SK-N-SH treated with all-trans-retinoic acid at 6 μM for 48 hours (cell line): Measurements from ENCODE around the gene CILP2.

Experiments
- ATAC-seq: fragments of 200-7000 bp; cut with Tn5 transposase; 3 replicates; pipeline ENCODE4 v1.9.1; 2020; ENCODE audit warnings: mild to moderate bottlenecking, moderate library complexity
- ARNTL ChIP-seq: fragments of 450-650 bp; formaldehyde crosslinking; IDR thresholded peaks from 2 replicates; pipeline ENCODE4 v1.5.0; 2020; ENCODE audit warnings: low read depth, mild to moderate bottlenecking, moderate library complexity, borderline replicate concordance
- BACH2 ChIP-seq: fragments of 250-450 bp; sonication (Bioruptor Pico); IDR thresholded peaks from 2 replicates; pipeline ENCODE4 v1.9.0; 2021; ENCODE audit warnings: mild to moderate bottlenecking, borderline replicate concordance
- CSRNP3 ChIP-seq: fragments of 250-450 bp; sonication (Bioruptor Pico); IDR thresholded peaks from 2 replicates; pipeline ENCODE4 v1.5.1; 2021; ENCODE audit warnings: mild to moderate bottlenecking, moderate library complexity
- ESRRG ChIP-seq: fragments of 250-450 bp; sonication (Bioruptor Pico); IDR thresholded peaks from 2 replicates; pipeline ENCODE4 v1.6.1; 2021; ENCODE audit warnings: mild to moderate bottlenecking
- GLIS3 ChIP-seq: fragments of 250-450 bp; sonication (Bioruptor Pico); IDR thresholded peaks from 2 replicates; pipeline ENCODE4 v1.5.0; 2020; ENCODE audit warnings: mild to moderate bottlenecking, moderate library complexity
- ISL1 ChIP-seq: fragments of 250-450 bp; sonication (Bioruptor Pico); IDR thresholded peaks from 2 replicates; pipeline ENCODE4 v2.1.2; 2022; ENCODE audit warnings: mild to moderate bottlenecking, moderate library complexity
- OSR1 ChIP-seq: fragments of 250-450 bp; sonication (Bioruptor Pico); IDR thresholded peaks from 2 replicates; pipeline ENCODE4 v1.8.0; 2022; ENCODE audit warnings: moderate library complexity, mild to moderate bottlenecking, inconsistent platforms
- PPARA ChIP-seq: fragments of 250-450 bp; sonication (Bioruptor Pico); IDR thresholded peaks from 2 replicates; pipeline ENCODE4 v1.5.0; 2020; ENCODE audit warnings: mild to moderate bottlenecking, borderline replicate concordance
- RARB ChIP-seq: fragments of 250-450 bp; sonication (Bioruptor Pico); IDR thresholded peaks from 2 replicates; pipeline ENCODE4 v1.8.0; 2021; ENCODE audit warnings: mild to moderate bottlenecking, moderate library complexity
- SNAI2 ChIP-seq: fragments of 250-450 bp; sonication (Bioruptor Pico); IDR thresholded peaks from 2 replicates; pipeline ENCODE4 v1.5.0; 2020; ENCODE audit warnings: mild to moderate bottlenecking, moderate library complexity
- TCF4 ChIP-seq: fragments of 250-450 bp; sonication (Bioruptor Pico); IDR thresholded peaks from 2 replicates; pipeline ENCODE4 v1.8.0; 2021; ENCODE audit warnings: mild to moderate bottlenecking, moderate library complexity, borderline replicate concordance
- TOX ChIP-seq: fragments of 250-450 bp; sonication (Bioruptor Pico); IDR thresholded peaks from 2 replicates; pipeline ENCODE4 v1.8.0; 2021; ENCODE audit warnings: mild to moderate bottlenecking, moderate library complexity, borderline replicate concordance
- ZC3H10 ChIP-seq: fragments of 250-450 bp; sonication (Bioruptor Pico); IDR thresholded peaks from 2 replicates; pipeline ENCODE4 v1.5.1; 2021; ENCODE audit warnings: mild to moderate bottlenecking, moderate library complexity
- ZFP3 ChIP-seq: fragments of 250-450 bp; sonication (Bioruptor Pico); IDR thresholded peaks from 2 replicates; pipeline ENCODE4 v1.5.0; 2020; ENCODE audit warnings: mild to moderate bottlenecking, moderate library complexity
- ZFP30 ChIP-seq: fragments of 450-650 bp; formaldehyde crosslinking; IDR thresholded peaks from 2 replicates; pipeline ENCODE4 v1.5.0; 2022; ENCODE audit warnings: mild to moderate bottlenecking, moderate library complexity
- ZNF565 ChIP-seq: fragments of 450-650 bp; formaldehyde crosslinking; conservative IDR thresholded peaks from 2 replicates; pipeline ENCODE4 v1.5.0; 2020; ENCODE audit warnings: low read depth, mild to moderate bottlenecking, moderate library complexity
- ZNF70 ChIP-seq: fragments of 450-650 bp; formaldehyde crosslinking; IDR thresholded peaks from 2 replicates; pipeline ENCODE4 v1.5.0; 2020; ENCODE audit warnings: mild to moderate bottlenecking, moderate library complexity
- ZNF8 ChIP-seq: fragments of 450-650 bp; formaldehyde crosslinking; IDR thresholded peaks from 2 replicates; pipeline ENCODE4 v1.5.0; 2020; ENCODE audit warnings: mild to moderate bottlenecking, moderate library complexity
- TF ChIP-seq, protein P1 (sequence below): fragments of 250-450 bp; sonication (Bioruptor Pico); IDR thresholded peaks from 2 replicates; pipeline ENCODE4 v1.8.0; 2021; ENCODE audit warnings: low read depth, mild to moderate bottlenecking, moderate library complexity, borderline replicate concordance
- TF ChIP-seq, protein P2 (sequence below): fragments of 250-450 bp; sonication (Bioruptor Pico); IDR thresholded peaks from 2 replicates; pipeline ENCODE4 v1.8.0; 2020; ENCODE audit warnings: mild to moderate bottlenecking, moderate library complexity, borderline replicate concordance
- TF ChIP-seq, protein P3 (sequence below): fragments of 250-450 bp; sonication (Bioruptor Pico); IDR thresholded peaks from 2 replicates; pipeline ENCODE4 v1.5.0; 2020; ENCODE audit warnings: mild to moderate bottlenecking, moderate library complexity

The CILP2 gene

GRCh38 chr19:19550972-19551852 is 13.1 kb downstream of the CILP2 start:
- TF ChIP-seq ZFP3 (CRISPR knock-in tag) (peak; percentile 100), TOX (CRISPR knock-in tag) (no peak)
- TF ChIP-seq, all 23 proteins: peak for 1
- no peak for ATAC-seq

- no peak for ATAC-seq
- TF ChIP-seq ESRRG (CRISPR knock-in tag) (no peak), ZFP30 (CRISPR knock-in tag) (no peak), GLIS3 (CRISPR knock-in tag) (no peak), ZNF8 (CRISPR knock-in tag) (no peak), RARB (CRISPR knock-in tag) (no peak)
- TF ChIP-seq, protein P1, sequence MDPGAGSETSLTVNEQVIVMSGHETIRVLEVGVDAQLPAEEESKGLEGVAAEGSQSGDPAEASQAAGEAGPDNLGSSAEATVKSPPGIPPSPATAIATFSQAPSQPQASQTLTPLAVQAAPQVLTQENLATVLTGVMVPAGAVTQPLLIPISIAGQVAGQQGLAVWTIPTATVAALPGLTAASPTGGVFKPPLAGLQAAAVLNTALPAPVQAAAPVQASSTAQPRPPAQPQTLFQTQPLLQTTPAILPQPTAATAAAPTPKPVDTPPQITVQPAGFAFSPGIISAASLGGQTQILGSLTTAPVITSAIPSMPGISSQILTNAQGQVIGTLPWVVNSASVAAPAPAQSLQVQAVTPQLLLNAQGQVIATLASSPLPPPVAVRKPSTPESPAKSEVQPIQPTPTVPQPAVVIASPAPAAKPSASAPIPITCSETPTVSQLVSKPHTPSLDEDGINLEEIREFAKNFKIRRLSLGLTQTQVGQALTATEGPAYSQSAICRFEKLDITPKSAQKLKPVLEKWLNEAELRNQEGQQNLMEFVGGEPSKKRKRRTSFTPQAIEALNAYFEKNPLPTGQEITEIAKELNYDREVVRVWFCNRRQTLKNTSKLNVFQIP (CRISPR knock-in tag) = no peak
- TF ChIP-seq, protein P2, sequence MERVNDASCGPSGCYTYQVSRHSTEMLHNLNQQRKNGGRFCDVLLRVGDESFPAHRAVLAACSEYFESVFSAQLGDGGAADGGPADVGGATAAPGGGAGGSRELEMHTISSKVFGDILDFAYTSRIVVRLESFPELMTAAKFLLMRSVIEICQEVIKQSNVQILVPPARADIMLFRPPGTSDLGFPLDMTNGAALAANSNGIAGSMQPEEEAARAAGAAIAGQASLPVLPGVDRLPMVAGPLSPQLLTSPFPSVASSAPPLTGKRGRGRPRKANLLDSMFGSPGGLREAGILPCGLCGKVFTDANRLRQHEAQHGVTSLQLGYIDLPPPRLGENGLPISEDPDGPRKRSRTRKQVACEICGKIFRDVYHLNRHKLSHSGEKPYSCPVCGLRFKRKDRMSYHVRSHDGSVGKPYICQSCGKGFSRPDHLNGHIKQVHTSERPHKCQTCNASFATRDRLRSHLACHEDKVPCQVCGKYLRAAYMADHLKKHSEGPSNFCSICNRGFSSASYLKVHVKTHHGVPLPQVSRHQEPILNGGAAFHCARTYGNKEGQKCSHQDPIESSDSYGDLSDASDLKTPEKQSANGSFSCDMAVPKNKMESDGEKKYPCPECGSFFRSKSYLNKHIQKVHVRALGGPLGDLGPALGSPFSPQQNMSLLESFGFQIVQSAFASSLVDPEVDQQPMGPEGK (CRISPR knock-in tag) = no peak
- TF ChIP-seq, all 23 proteins: peak for 0
These were observed 13.8 kb downstream of the CILP2 start for GRCh38 chr19:19551853-19552192.

DNA sequence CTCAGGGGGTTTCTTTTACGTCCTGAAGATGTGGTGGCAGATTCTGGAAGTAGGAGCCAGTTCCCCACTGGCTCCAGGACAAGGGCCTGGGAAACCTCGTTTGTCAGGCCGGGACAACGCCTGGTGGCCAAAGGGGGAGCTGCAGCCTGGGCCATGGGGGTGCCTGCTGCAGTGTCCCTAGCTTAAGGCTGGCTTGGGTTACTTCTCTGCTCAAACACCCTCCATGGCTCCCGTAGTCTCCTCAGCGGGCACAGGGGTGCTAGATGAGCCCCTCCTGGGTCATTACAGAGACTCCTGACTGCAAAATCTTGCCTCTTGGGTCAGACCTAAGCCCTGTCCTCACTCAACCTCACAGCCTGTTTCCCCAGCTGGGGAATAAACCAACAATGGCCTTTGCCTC is 14.7 kb downstream of the CILP2 start:
- TF ChIP-seq CSRNP3 (no peak), ZNF70 (CRISPR knock-in tag) (no peak), SNAI2 (CRISPR knock-in tag) (no peak), OSR1 (CRISPR knock-in tag) (no peak), GLIS3 (CRISPR knock-in tag) (no peak), RARB (CRISPR knock-in tag) (no peak), TCF4 (CRISPR knock-in tag) (no peak), ISL1 (CRISPR knock-in tag) (no peak), TOX (CRISPR knock-in tag) (no peak), BACH2 (no peak), ZNF565 (CRISPR knock-in tag) (no peak), PPARA (no peak), ARNTL (CRISPR knock-in tag) (no peak), ZC3H10 (no peak), ESRRG (CRISPR knock-in tag) (no peak)
- TF ChIP-seq, protein P3, sequence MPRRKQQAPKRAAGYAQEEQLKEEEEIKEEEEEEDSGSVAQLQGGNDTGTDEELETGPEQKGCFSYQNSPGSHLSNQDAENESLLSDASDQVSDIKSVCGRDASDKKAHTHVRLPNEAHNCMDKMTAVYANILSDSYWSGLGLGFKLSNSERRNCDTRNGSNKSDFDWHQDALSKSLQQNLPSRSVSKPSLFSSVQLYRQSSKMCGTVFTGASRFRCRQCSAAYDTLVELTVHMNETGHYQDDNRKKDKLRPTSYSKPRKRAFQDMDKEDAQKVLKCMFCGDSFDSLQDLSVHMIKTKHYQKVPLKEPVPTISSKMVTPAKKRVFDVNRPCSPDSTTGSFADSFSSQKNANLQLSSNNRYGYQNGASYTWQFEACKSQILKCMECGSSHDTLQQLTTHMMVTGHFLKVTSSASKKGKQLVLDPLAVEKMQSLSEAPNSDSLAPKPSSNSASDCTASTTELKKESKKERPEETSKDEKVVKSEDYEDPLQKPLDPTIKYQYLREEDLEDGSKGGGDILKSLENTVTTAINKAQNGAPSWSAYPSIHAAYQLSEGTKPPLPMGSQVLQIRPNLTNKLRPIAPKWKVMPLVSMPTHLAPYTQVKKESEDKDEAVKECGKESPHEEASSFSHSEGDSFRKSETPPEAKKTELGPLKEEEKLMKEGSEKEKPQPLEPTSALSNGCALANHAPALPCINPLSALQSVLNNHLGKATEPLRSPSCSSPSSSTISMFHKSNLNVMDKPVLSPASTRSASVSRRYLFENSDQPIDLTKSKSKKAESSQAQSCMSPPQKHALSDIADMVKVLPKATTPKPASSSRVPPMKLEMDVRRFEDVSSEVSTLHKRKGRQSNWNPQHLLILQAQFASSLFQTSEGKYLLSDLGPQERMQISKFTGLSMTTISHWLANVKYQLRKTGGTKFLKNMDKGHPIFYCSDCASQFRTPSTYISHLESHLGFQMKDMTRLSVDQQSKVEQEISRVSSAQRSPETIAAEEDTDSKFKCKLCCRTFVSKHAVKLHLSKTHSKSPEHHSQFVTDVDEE (CRISPR knock-in tag) = no peak
- TF ChIP-seq, protein P1 (CRISPR knock-in tag) = no peak
- TF ChIP-seq, protein P2 (CRISPR knock-in tag) = no peak
- peak; percentile 88 for ATAC-seq
